ENCODE measurements around the gene RPL23.

RPL23 gene

GRCh38 chr17:38798614-38799500, 54.7 kb downstream of the RPL23 start:
- no peak for DNase-seq (ENCODE audit: low read depth in 2 of 2)

All from fibroblast of skin of left quadriceps (primary cell).